Tibial nerve (tissue), 3 donors: ENCODE results near the gene NMT2.

Experiments
- CTCF ChIP-seq, 5 experiments: fragments of 200-600 bp in 3 of 5; fragments of 450-650 bp in 2 of 5; sonication (generic) in 3 of 5; IDR thresholded peaks; one replicate each; pipeline ENCODE4 v1.5.1; 2016 to 2019; ENCODE audit warnings: antibody characterized with exemption in 5 of 5, mild to moderate bottlenecking in 3 of 5, moderate library complexity in 2 of 5
- POLR2A ChIP-seq, 2 donors: fragments of 450-650 bp; IDR thresholded peaks; one replicate each; pipeline ENCODE4 v1.6.1; 2017; ENCODE audit warnings: antibody characterized with exemption in 2 of 2, mild to moderate bottlenecking in 2 of 2, moderate library complexity in 2 of 2

- TF ChIP-seq CTCF (IDR thresholded peaks at IDR 0.05) (no peak), POLR2A (IDR thresholded peaks at IDR 0.05) (no peak)
These were observed 3.9 kb upstream of the NMT2 start for GRCh38 chr10:15172306-15172840.
